ENCODE results near the gene CHRD. TPM values are rescaled to one million over a fixed set of nuclear protein-coding genes. Genes with fewer than 3 reads are reported as not detected.

CHRD gene
- total RNA-seq, 1 donor from 2014 or later: 5.6 TPM

- DNase-seq (ENCODE audit: low spot score in 2 of 2, unreplicated experiment in 2 of 2): no peak
Observed at GRCh38 chr3:184386047-184386806, 6.4 kb downstream of the CHRD start.

GRCh38 chr3:184387174-184387714 is 7.4 kb downstream of the CHRD start:
- no peak overlapping the region for H3K27ac Mint-ChIP-seq
- peaks cover 10% of the 10 kb centered on the region for H3K27me3 Mint-ChIP-seq (ENCODE audit: low read depth)
- no peaks in the 10 kb centered on the region for H3K4me1 Mint-ChIP-seq
- TF ChIP-seq CTCF (IDR thresholded peaks at IDR 0.05; ENCODE audit: unreplicated experiment): no peak
- no peak overlapping the region for H3K4me3 Mint-ChIP-seq
- no peak for DNase-seq (ENCODE audit: low spot score in 2 of 2, unreplicated experiment in 2 of 2)
- H3K36me3 Mint-ChIP-seq: no peaks in the 10 kb centered on the region
- H3K9me3 Mint-ChIP-seq: no peaks in the 10 kb centered on the region

More at GRCh38 chr3:184386047-184386806, 6.4 kb downstream of the CHRD start:
- Mint-ChIP-seq H3K4me1 (no peaks in the 10 kb centered on the region), H3K9me3 (no peaks in the 10 kb centered on the region), H3K27me3 (ENCODE audit: low read depth) (peaks cover 21% of the 10 kb centered on the region), H3K36me3 (no peaks in the 10 kb centered on the region), H3K4me3 (no peak overlapping the region), H3K27ac (no peak overlapping the region)
- no peak for TF ChIP-seq CTCF (IDR thresholded peaks at IDR 0.05; ENCODE audit: unreplicated experiment)

GRCh38 chr3:184388164-184388935 is 8.5 kb downstream of the CHRD start:
- Mint-ChIP-seq H3K4me3 (no peak overlapping the region), H3K27ac (no peak overlapping the region), H3K36me3 (no peaks in the 10 kb centered on the region), H3K4me1 (no peaks in the 10 kb centered on the region), H3K27me3 (ENCODE audit: low read depth) (peaks cover 3% of the 10 kb centered on the region), H3K9me3 (no peaks in the 10 kb centered on the region)
- no peak for TF ChIP-seq CTCF (IDR thresholded peaks at IDR 0.05; ENCODE audit: unreplicated experiment)
- no peak for DNase-seq (ENCODE audit: low spot score in 2 of 2, unreplicated experiment in 2 of 2)

GRCh38 chr3:184388936-184389230 is 9.0 kb downstream of the CHRD start:
- H3K27ac Mint-ChIP-seq: no peak overlapping the region
- H3K36me3 Mint-ChIP-seq: no peaks in the 10 kb centered on the region
- H3K27me3 Mint-ChIP-seq (ENCODE audit: low read depth): peaks cover 3% of the 10 kb centered on the region
- no peaks in the 10 kb centered on the region for H3K4me1 Mint-ChIP-seq
- no peak overlapping the region for H3K4me3 Mint-ChIP-seq
- no peak for DNase-seq (ENCODE audit: low spot score in 2 of 2, unreplicated experiment in 2 of 2)
- H3K9me3 Mint-ChIP-seq: no peaks in the 10 kb centered on the region
- TF ChIP-seq CTCF (IDR thresholded peaks at IDR 0.05; ENCODE audit: unreplicated experiment): no peak

GRCh38 chr3:184389384-184389783 is 9.5 kb downstream of the CHRD start:
- Mint-ChIP-seq H3K27me3 (ENCODE audit: low read depth) (peaks cover 3% of the 10 kb centered on the region), H3K36me3 (no peaks in the 10 kb centered on the region), H3K4me3 (no peak overlapping the region), H3K4me1 (no peaks in the 10 kb centered on the region), H3K27ac (no peak overlapping the region), H3K9me3 (no peaks in the 10 kb centered on the region)
- no peak for DNase-seq (ENCODE audit: low spot score in 2 of 2, unreplicated experiment in 2 of 2)
- TF ChIP-seq CTCF (IDR thresholded peaks at IDR 0.05; ENCODE audit: unreplicated experiment): no peak

Measured in mesothelial cell of epicardium (in vitro differentiated cells).